ENCODE data around the gene ACIN1.

Gene ACIN1

GRCh38 chr14:23101213-23101970 is 6.5 kb upstream of the ACIN1 start:
- no peak for DNase-seq (ENCODE audit: low read depth)
- no peak overlapping the region for H3K4me3 ChIP-seq (ENCODE audit: low read length)
- no peak for TF ChIP-seq CTCF (conservative IDR thresholded peaks at IDR 0.05; ENCODE audit: low read depth, low read length)

GRCh38 chr14:23099212-23099861 is 4.4 kb upstream of the ACIN1 start:
- no peak overlapping the region for H3K4me3 ChIP-seq (ENCODE audit: low read length)
- peak; percentile 31 for DNase-seq (ENCODE audit: low read depth)
- peak; percentile 4 for TF ChIP-seq CTCF (conservative IDR thresholded peaks at IDR 0.05; ENCODE audit: low read depth, low read length)

GRCh38 chr14:23097786-23098185 is 2.9 kb upstream of the ACIN1 start:
- no peak for TF ChIP-seq CTCF (conservative IDR thresholded peaks at IDR 0.05; ENCODE audit: low read depth, low read length)
- DNase-seq (ENCODE audit: low read depth): no peak
- H3K4me3 ChIP-seq (ENCODE audit: low read length): no peak overlapping the region

- peak within 1 kb of the TSS; percentile 98 for H3K4me3 ChIP-seq (ENCODE audit: low read length)
- peak; percentile 98 for DNase-seq (ENCODE audit: low read depth)
- no peak for TF ChIP-seq CTCF (conservative IDR thresholded peaks at IDR 0.05; ENCODE audit: low read depth, low read length)
These were observed 516 bp upstream of the ACIN1 start, which contains the start of gene C14orf119 for GRCh38 chr14:23095196-23096108. C14orf119 (plus strand) TSS chr14:23095505; CDS start chr14:23097659, 2,154 bp downstream.

- TF ChIP-seq CTCF (conservative IDR thresholded peaks at IDR 0.05; ENCODE audit: low read depth, low read length): peak; percentile 22
- no peak for DNase-seq (ENCODE audit: low read depth)
- peak overlapping the region; percentile 98 for H3K4me3 ChIP-seq (ENCODE audit: low read length)
These were observed 808 bp downstream of the ACIN1 start for GRCh38 chr14:23093991-23094665.

- peak overlapping the region; percentile 98 for H3K4me3 ChIP-seq (ENCODE audit: low read length)
- DNase-seq (ENCODE audit: low read depth): no peak
- TF ChIP-seq CTCF (conservative IDR thresholded peaks at IDR 0.05; ENCODE audit: low read depth, low read length): no peak
These were observed 1.4 kb downstream of the ACIN1 start for GRCh38 chr14:23093526-23093925.

Measured in retinal pigment epithelial cell (primary cell).